GM06990 (cell line): ENCODE measurements around the gene MAML3.

Experiments
- DNase-seq: peaks from one replicate; pipeline ENCODE4 v3.0.0-alpha.2; 2011; ENCODE audit not compliant: insufficient read length; ENCODE audit errors: extremely low read depth
- H3K27me3 ChIP-seq: replicated peaks from 2 replicates; pipeline ENCODE4 v1.6.0; 2011; ENCODE audit warnings: low read length; ENCODE audit not compliant: control insufficient read depth, insufficient read depth
- H3K36me3 ChIP-seq: 2 replicates; pipeline ENCODE4 v1.5.1; 2011; ENCODE audit warnings: low read length; ENCODE audit not compliant: control insufficient read depth, insufficient read depth
- H3K4me3 ChIP-seq: replicated peaks from 2 replicates; pipeline ENCODE4 v1.5.1; 2011; ENCODE audit warnings: low read depth, mild to moderate bottlenecking, control low read depth, low read length
- TF ChIP-seq, protein P1 (sequence below): IDR thresholded peaks from 2 replicates; pipeline ENCODE4 v1.5.1; 2011; ENCODE audit warnings: low read length, control low read depth, mild to moderate bottlenecking, inconsistent platforms; ENCODE audit not compliant: insufficient read depth, poor library complexity, severe bottlenecking

Gene MAML3

DNA sequence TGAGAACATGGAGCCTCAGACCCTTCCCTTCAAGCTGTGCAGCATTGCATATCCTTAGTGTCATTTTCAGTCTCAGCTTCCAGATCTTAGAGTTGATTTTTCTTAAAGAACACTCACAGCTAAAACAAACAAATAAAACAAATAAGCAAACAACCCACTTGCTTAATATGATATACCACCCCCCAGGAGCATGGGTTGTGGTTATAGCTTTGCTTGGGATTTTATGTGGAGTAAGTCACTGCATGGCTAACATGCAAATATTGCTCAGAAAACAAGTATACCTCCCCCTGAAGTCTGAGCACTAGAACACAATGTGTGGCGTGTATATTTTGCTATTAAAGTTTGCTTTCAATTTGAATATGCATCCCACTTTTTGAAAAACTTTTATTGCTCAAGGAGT lies 409.8 kb downstream of the MAML3 start:
- no peak overlapping the region for H3K4me3 ChIP-seq
- H3K36me3 ChIP-seq, result no peaks in the 10 kb centered on the region
- DNase-seq, result no peak
- TF ChIP-seq, protein P1, sequence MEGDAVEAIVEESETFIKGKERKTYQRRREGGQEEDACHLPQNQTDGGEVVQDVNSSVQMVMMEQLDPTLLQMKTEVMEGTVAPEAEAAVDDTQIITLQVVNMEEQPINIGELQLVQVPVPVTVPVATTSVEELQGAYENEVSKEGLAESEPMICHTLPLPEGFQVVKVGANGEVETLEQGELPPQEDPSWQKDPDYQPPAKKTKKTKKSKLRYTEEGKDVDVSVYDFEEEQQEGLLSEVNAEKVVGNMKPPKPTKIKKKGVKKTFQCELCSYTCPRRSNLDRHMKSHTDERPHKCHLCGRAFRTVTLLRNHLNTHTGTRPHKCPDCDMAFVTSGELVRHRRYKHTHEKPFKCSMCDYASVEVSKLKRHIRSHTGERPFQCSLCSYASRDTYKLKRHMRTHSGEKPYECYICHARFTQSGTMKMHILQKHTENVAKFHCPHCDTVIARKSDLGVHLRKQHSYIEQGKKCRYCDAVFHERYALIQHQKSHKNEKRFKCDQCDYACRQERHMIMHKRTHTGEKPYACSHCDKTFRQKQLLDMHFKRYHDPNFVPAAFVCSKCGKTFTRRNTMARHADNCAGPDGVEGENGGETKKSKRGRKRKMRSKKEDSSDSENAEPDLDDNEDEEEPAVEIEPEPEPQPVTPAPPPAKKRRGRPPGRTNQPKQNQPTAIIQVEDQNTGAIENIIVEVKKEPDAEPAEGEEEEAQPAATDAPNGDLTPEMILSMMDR, result no peak
- peaks cover 2% of the 10 kb centered on the region for H3K27me3 ChIP-seq

DNA sequence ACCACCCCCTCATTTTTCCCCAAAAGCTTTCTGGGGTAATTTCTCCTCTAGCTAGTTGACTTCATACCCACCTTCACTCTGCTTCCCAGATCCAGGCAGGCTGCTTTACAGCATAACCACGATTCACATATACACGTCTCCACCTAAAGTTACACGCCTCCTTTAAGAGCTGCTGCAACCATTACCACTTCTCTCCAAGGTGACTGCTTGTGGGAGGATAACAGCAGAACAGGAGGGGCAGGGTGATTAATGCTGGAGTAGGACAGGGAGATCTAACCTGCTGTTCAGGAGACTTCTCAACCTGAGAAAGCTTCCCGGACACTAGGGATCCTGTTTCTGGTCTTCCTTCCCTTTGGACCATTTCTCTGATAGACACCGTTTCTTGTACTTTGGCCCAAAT lies 411.0 kb downstream of the MAML3 start:
- no peak for DNase-seq
- no peaks in the 10 kb centered on the region; the same call in 1 of the 2 replicates for H3K27me3 ChIP-seq
- no peak overlapping the region for H3K4me3 ChIP-seq
- TF ChIP-seq, protein P1, result no peak
- H3K36me3 ChIP-seq, result no peaks in the 10 kb centered on the region

DNA sequence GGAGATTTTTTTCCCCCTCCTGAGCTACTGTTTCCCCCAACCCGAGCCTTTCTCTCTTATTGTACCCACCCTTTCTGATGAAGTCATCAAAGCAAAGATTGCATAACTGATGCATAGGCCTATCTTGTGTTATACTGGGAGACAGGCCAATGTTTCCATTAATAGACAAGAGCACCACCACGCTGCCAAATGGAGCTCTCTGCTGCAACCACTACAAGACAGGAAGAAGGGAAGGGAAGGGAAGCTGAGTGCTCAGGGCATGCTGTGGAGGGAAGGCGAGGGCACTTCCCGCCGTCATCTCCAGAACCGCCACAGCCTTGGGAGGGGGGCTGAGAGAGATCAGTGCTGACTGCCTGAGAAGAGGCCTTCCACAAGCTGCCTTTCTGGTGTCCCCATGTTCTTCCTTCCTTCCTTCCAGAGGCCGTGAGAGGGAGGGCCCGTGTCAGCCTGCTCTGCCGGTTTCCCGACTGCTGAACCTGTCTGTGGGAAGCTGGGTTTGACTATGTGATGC lies 413.4 kb downstream of the MAML3 start:
- Histone ChIP-seq H3K4me3 (no peak overlapping the region), H3K36me3 (no peaks in the 10 kb centered on the region), H3K27me3 (peaks cover 2% of the 10 kb centered on the region; the same call in 1 of the 2 replicates)
- DNase-seq, result no peak
- TF ChIP-seq, protein P1, result no peak

DNA sequence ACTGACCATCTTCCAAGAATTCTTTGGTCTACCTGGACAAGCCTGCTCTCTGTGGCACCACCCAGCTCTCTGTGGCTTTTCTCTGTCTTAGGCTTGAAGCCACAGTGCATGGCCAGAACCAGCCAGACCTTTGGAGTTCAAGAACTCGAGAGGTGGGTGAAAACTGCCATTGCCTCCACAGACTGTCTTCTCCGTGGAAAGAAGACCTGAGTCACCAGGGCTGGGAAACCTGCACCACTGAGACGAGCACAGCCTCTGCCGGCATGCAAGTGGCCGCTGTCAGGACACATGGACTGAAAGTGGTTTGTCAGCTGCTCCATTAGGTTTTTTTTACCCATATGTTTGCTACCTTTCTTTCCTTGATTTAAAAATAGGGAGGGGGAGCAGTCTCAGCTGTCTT lies 413.9 kb downstream of the MAML3 start:
- Histone ChIP-seq H3K4me3 (no peak overlapping the region), H3K36me3 (no peaks in the 10 kb centered on the region), H3K27me3 (peaks cover 2% of the 10 kb centered on the region; the same call in 1 of the 2 replicates)
- no peak for DNase-seq
- TF ChIP-seq, protein P1, result no peak

DNA sequence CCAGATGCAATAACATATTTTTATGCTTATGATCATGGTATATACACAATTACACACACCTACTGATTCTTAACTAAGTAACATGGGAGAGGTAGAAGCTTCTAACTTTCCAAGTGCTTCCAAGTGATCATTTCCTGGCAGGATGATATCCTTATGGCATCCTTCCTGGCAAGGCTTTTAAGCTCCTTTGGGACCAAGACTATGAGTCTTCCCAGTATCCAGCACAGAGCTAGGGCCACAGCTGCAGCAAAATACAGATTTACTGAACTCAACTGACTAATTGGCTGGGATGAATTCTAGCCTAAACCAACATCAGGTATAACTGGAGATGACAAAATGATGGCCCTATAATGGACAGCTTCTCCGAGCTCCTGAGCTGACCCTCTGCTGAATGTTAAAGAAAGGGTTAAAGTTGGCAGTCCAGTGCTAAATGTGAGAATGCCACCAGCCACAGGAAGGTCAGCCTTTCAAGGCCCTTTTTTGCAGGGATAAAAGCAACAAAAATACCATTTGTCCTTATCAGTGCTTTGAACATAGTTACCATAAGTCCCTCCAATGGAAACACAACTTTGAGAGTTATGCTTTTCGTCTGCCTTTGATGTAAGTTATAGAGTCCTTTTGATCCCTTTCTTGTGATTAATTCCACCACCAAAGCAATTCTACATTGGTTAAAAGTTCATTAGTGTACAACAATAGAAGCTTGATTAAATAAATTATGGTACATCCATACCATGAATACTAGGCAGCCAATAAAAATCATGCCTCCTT lies 415.0 kb downstream of the MAML3 start:
- TF ChIP-seq, protein P1, result no peak
- Histone ChIP-seq H3K36me3 (no peaks in the 10 kb centered on the region), H3K27me3 (peaks cover 5% of the 10 kb centered on the region), H3K4me3 (no peak overlapping the region)
- no peak for DNase-seq

DNA sequence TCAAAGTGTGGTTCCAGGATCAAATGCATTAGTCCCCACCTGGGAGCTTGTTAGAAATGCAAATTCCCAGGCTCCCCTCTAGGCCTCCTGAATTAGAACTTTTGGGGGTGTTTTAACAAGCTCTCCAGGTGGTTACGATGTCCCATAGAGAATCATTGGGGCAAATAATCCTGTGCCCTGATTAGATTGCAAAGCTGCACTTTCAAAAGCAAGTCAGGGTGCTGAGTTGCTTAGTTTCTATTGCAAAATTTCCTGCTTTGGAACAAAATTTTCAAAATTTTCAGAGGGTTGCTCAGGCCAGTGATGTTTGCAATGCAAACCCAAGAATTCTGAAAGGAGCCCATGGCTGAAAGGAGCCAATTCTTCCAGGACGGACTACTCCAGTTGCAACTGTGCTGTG lies 417.3 kb downstream of the MAML3 start:
- Histone ChIP-seq H3K27me3 (peaks cover 5% of the 10 kb centered on the region), H3K36me3 (no peaks in the 10 kb centered on the region), H3K4me3 (no peak overlapping the region)
- DNase-seq, result no peak
- TF ChIP-seq, protein P1, result no peak
